Measurements from ENCODE around the gene TIPARP.

TIPARP gene

GRCh38 chr3:156646958-156647357 is 27.4 kb upstream of the TIPARP start:
- in situ Hi-C loops (cut with MboI; ENCODE audit: low sequenced_read_pairs), result no loop called here

- in situ Hi-C loops (cut with MboI; ENCODE audit: low sequenced_read_pairs), result no loop called here
Observed at GRCh38 chr3:156648086-156648485, 26.3 kb upstream of the TIPARP start.

GRCh38 chr3:156649681-156650080 is 24.7 kb upstream of the TIPARP start:
- in situ Hi-C loops (cut with MboI; ENCODE audit: low sequenced_read_pairs), result loop anchor here (10.0 to 25.0 kb wide), 2 partner anchors 95 to 438 kb away; partner anchors contain the start of gene SSR3

- in situ Hi-C loops (cut with MboI; ENCODE audit: low sequenced_read_pairs), result loop anchor here (10.0 to 25.0 kb wide), 2 partner anchors 98 to 435 kb away; partner anchors contain the start of gene SSR3
Observed at GRCh38 chr3:156652661-156653060, 21.7 kb upstream of the TIPARP start.

- in situ Hi-C loops (cut with MboI; ENCODE audit: low sequenced_read_pairs), result loop anchor here (10.0 to 25.0 kb wide), 2 partner anchors 100 to 432 kb away; partner anchors contain the start of gene SSR3
Observed at GRCh38 chr3:156654834-156655233, 19.6 kb upstream of the TIPARP start.

- in situ Hi-C loops (cut with MboI; ENCODE audit: low sequenced_read_pairs), result loop anchor here (10.0 to 25.0 kb wide), 2 partner anchors 101 to 431 kb away; partner anchors contain the start of gene SSR3
Observed at GRCh38 chr3:156655819-156656550, 18.4 kb upstream of the TIPARP start.

GRCh38 chr3:156657440-156657839 is 16.9 kb upstream of the TIPARP start:
- in situ Hi-C loops (cut with MboI; ENCODE audit: low sequenced_read_pairs), result loop anchor here (10.0 to 25.0 kb wide), 2 partner anchors 103 to 430 kb away; partner anchors contain the start of gene SSR3

GRCh38 chr3:156657862-156658731 is 16.3 kb upstream of the TIPARP start:
- in situ Hi-C loops (cut with MboI; ENCODE audit: low sequenced_read_pairs), result loop anchor here (10.0 to 25.0 kb wide), 2 partner anchors 103 to 429 kb away; partner anchors contain the start of gene SSR3

GRCh38 chr3:156658732-156659090 is 15.7 kb upstream of the TIPARP start:
- in situ Hi-C loops (cut with MboI; ENCODE audit: low sequenced_read_pairs), result loop anchor here (10.0 to 25.0 kb wide), 2 partner anchors 104 to 429 kb away; partner anchors contain the start of gene SSR3

- in situ Hi-C loops (cut with MboI; ENCODE audit: low sequenced_read_pairs), result loop anchor here (10.0 to 25.0 kb wide), 2 partner anchors 104 to 428 kb away; partner anchors contain the start of gene SSR3
Observed at GRCh38 chr3:156659260-156659659, 15.1 kb upstream of the TIPARP start.

- in situ Hi-C loops (cut with MboI; ENCODE audit: low sequenced_read_pairs), result loop anchor here (25.0 kb wide), 1 partner anchor 426 kb away; no protein-coding TSS in a partner anchor
Observed at GRCh38 chr3:156661155-156661554, 13.2 kb upstream of the TIPARP start.

- in situ Hi-C loops (cut with MboI; ENCODE audit: low sequenced_read_pairs), result loop anchor here (25.0 kb wide), 1 partner anchor 423 kb away; no protein-coding TSS in a partner anchor
Observed at GRCh38 chr3:156664011-156664830, 10.2 kb upstream of the TIPARP start.

GRCh38 chr3:156664831-156665178 is 9.6 kb upstream of the TIPARP start:
- in situ Hi-C loops (cut with MboI; ENCODE audit: low sequenced_read_pairs), result loop anchor here (25.0 kb wide), 1 partner anchor 422 kb away; no protein-coding TSS in a partner anchor

- in situ Hi-C loops (cut with MboI; ENCODE audit: low sequenced_read_pairs), result loop anchor here (25.0 kb wide), 1 partner anchor 422 kb away; no protein-coding TSS in a partner anchor
Observed at GRCh38 chr3:156665291-156665690, 9.1 kb upstream of the TIPARP start.

GRCh38 chr3:156666073-156666472 is 8.3 kb upstream of the TIPARP start:
- in situ Hi-C loops (cut with MboI; ENCODE audit: low sequenced_read_pairs), result loop anchor here (25.0 kb wide), 1 partner anchor 421 kb away; no protein-coding TSS in a partner anchor

GRCh38 chr3:156668073-156668763 is 6.2 kb upstream of the TIPARP start:
- in situ Hi-C loops (cut with MboI; ENCODE audit: low sequenced_read_pairs), result loop anchor here (25.0 kb wide), 1 partner anchor 419 kb away; no protein-coding TSS in a partner anchor

GRCh38 chr3:156670077-156670476 is 4.3 kb upstream of the TIPARP start:
- in situ Hi-C loops (cut with MboI; ENCODE audit: low sequenced_read_pairs), result loop anchor here (25.0 kb wide), 1 partner anchor 417 kb away; no protein-coding TSS in a partner anchor

GRCh38 chr3:156670652-156671051 is 3.7 kb upstream of the TIPARP start:
- in situ Hi-C loops (cut with MboI; ENCODE audit: low sequenced_read_pairs), result loop anchor here (25.0 kb wide), 1 partner anchor 417 kb away; no protein-coding TSS in a partner anchor

GRCh38 chr3:156673732-156674045 is 701 bp upstream of the TIPARP start:
- in situ Hi-C loops (cut with MboI; ENCODE audit: low sequenced_read_pairs), result loop anchor here (25.0 kb wide), 1 partner anchor 414 kb away; no protein-coding TSS in a partner anchor
